ENCODE measurements around the gene CHI3L2. TPM values are rescaled to one million over a fixed set of nuclear protein-coding genes. Genes with fewer than 3 reads are reported as not detected.
A peak's percentile ranks its signal among the peaks of the same experiment; 100 is the strongest.

The CHI3L2 gene, protein sequence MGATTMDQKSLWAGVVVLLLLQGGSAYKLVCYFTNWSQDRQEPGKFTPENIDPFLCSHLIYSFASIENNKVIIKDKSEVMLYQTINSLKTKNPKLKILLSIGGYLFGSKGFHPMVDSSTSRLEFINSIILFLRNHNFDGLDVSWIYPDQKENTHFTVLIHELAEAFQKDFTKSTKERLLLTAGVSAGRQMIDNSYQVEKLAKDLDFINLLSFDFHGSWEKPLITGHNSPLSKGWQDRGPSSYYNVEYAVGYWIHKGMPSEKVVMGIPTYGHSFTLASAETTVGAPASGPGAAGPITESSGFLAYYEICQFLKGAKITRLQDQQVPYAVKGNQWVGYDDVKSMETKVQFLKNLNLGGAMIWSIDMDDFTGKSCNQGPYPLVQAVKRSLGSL
- total RNA-seq (2021) (0.41 to 0.61 TPM (median 0.41 TPM) in 3 replicates), Bru-seq, nascent RNA (percentile 8 among the genes with signal in this experiment)
- long read RNA-seq, experiment 1, partial matches to known transcripts, result 1 of 1 reads
- long read RNA-seq, experiment 1, other reads (novel, unspliced or antisense), result 0 of 1 reads
- long read RNA-seq, experiment 2, result 0 reads
- long read RNA-seq, experiment 3, result 0 reads

DNA sequence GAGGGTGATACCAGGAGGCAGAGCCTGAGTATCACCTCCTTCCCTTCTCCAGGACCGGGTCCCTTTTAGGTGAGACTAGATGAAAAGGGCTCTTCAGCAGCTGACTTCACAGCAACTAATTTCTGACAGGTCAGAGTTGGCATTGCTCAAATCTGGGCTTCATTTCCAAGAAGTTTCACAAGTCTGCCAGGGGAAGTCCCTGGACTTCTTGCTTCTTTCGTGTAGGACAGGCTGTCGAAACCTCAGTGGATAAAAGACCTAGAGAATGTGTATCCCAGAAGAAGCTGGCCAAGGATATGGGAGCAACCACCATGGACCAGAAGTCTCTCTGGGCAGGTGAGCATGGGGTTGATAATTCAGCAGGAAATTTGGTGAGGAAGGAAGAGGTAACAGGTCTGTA, at the start of gene CHI3L2:
Gene CHI3L2 (plus strand): TSS at position 280 of the 400 bp plus-strand sequence. CDS start 17 bp downstream, at position 297.
- no peak within 1 kb of the TSS for H3K4me3 Mint-ChIP-seq
- H3K4me1 Mint-ChIP-seq, result peaks cover 17% of the 10 kb centered on the region
- no peaks in the 10 kb centered on the region for H3K36me3 Mint-ChIP-seq
- H3K27ac Mint-ChIP-seq, result no peak within 1 kb of the TSS
- H3K27me3 Mint-ChIP-seq (ENCODE audit: low read depth), result peaks cover 4% of the 10 kb centered on the region
- POLR2A ChIA-PET, result no interaction called here
- DNase-seq (ENCODE audit: low spot score) (no peak), ATAC-seq (no peak)
- TF ChIP-seq, protein P1, sequence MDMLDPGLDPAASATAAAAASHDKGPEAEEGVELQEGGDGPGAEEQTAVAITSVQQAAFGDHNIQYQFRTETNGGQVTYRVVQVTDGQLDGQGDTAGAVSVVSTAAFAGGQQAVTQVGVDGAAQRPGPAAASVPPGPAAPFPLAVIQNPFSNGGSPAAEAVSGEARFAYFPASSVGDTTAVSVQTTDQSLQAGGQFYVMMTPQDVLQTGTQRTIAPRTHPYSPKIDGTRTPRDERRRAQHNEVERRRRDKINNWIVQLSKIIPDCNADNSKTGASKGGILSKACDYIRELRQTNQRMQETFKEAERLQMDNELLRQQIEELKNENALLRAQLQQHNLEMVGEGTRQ (CRISPR knock-in tag; IDR thresholded peaks at IDR 0.05), result no peak
- TF ChIP-seq ZNF232 (CRISPR knock-in tag; IDR thresholded peaks at IDR 0.05) (no peak), GRHL2 (CRISPR knock-in tag; IDR thresholded peaks at IDR 0.05; ENCODE audit: insufficient replicate concordance, severe bottlenecking) (no peak), TEAD1 (CRISPR knock-in tag; IDR thresholded peaks at IDR 0.05) (no peak), MYBL2 (CRISPR knock-in tag; IDR thresholded peaks at IDR 0.05) (no peak), FOXJ3 (CRISPR knock-in tag; IDR thresholded peaks at IDR 0.05; ENCODE audit: borderline replicate concordance) (no peak), NFE2L1 (CRISPR knock-in tag; IDR thresholded peaks at IDR 0.05) (no peak), ZBTB21 (CRISPR knock-in tag; IDR thresholded peaks at IDR 0.05; ENCODE audit: borderline replicate concordance) (no peak), ZNF121 (CRISPR knock-in tag; IDR thresholded peaks at IDR 0.05) (no peak), ZNF416 (CRISPR knock-in tag; IDR thresholded peaks at IDR 0.05) (no peak), SOX15 (CRISPR knock-in tag; IDR thresholded peaks at IDR 0.05) (no peak), FOXK1 (CRISPR knock-in tag; IDR thresholded peaks at IDR 0.05) (no peak), ZNF317 (CRISPR knock-in tag; IDR thresholded peaks at IDR 0.05; ENCODE audit: borderline replicate concordance, low read depth) (no peak)
- TF ChIP-seq, protein P2, sequence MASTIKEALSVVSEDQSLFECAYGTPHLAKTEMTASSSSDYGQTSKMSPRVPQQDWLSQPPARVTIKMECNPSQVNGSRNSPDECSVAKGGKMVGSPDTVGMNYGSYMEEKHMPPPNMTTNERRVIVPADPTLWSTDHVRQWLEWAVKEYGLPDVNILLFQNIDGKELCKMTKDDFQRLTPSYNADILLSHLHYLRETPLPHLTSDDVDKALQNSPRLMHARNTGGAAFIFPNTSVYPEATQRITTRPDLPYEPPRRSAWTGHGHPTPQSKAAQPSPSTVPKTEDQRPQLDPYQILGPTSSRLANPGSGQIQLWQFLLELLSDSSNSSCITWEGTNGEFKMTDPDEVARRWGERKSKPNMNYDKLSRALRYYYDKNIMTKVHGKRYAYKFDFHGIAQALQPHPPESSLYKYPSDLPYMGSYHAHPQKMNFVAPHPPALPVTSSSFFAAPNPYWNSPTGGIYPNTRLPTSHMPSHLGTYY (CRISPR knock-in tag; IDR thresholded peaks at IDR 0.05), result no peak
- TF ChIP-seq, protein P3, sequence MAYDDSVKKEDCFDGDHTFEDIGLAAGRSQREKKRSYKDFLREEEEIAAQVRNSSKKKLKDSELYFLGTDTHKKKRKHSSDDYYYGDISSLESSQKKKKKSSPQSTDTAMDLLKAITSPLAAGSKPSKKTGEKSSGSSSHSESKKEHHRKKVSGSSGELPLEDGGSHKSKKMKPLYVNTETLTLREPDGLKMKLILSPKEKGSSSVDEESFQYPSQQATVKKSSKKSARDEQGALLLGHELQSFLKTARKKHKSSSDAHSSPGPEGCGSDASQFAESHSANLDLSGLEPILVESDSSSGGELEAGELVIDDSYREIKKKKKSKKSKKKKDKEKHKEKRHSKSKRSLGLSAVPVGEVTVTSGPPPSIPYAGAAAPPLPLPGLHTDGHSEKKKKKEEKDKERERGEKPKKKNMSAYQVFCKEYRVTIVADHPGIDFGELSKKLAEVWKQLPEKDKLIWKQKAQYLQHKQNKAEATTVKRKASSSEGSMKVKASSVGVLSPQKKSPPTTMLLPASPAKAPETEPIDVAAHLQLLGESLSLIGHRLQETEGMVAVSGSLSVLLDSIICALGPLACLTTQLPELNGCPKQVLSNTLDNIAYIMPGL (CRISPR knock-in tag; IDR thresholded peaks at IDR 0.05), result no peak
- TF ChIP-seq, protein P4, sequence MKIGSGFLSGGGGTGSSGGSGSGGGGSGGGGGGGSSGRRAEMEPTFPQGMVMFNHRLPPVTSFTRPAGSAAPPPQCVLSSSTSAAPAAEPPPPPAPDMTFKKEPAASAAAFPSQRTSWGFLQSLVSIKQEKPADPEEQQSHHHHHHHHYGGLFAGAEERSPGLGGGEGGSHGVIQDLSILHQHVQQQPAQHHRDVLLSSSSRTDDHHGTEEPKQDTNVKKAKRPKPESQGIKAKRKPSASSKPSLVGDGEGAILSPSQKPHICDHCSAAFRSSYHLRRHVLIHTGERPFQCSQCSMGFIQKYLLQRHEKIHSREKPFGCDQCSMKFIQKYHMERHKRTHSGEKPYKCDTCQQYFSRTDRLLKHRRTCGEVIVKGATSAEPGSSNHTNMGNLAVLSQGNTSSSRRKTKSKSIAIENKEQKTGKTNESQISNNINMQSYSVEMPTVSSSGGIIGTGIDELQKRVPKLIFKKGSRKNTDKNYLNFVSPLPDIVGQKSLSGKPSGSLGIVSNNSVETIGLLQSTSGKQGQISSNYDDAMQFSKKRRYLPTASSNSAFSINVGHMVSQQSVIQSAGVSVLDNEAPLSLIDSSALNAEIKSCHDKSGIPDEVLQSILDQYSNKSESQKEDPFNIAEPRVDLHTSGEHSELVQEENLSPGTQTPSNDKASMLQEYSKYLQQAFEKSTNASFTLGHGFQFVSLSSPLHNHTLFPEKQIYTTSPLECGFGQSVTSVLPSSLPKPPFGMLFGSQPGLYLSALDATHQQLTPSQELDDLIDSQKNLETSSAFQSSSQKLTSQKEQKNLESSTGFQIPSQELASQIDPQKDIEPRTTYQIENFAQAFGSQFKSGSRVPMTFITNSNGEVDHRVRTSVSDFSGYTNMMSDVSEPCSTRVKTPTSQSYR (CRISPR knock-in tag; IDR thresholded peaks at IDR 0.05), result no peak
- TF ChIP-seq, protein P5, sequence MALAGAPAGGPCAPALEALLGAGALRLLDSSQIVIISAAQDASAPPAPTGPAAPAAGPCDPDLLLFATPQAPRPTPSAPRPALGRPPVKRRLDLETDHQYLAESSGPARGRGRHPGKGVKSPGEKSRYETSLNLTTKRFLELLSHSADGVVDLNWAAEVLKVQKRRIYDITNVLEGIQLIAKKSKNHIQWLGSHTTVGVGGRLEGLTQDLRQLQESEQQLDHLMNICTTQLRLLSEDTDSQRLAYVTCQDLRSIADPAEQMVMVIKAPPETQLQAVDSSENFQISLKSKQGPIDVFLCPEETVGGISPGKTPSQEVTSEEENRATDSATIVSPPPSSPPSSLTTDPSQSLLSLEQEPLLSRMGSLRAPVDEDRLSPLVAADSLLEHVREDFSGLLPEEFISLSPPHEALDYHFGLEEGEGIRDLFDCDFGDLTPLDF (CRISPR knock-in tag; IDR thresholded peaks at IDR 0.05), result no peak
- TF ChIP-seq, protein P6, sequence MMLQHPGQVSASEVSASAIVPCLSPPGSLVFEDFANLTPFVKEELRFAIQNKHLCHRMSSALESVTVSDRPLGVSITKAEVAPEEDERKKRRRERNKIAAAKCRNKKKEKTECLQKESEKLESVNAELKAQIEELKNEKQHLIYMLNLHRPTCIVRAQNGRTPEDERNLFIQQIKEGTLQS (CRISPR knock-in tag; conservative IDR thresholded peaks at IDR 0.05), result no peak
- TF ChIP-seq, protein P7, sequence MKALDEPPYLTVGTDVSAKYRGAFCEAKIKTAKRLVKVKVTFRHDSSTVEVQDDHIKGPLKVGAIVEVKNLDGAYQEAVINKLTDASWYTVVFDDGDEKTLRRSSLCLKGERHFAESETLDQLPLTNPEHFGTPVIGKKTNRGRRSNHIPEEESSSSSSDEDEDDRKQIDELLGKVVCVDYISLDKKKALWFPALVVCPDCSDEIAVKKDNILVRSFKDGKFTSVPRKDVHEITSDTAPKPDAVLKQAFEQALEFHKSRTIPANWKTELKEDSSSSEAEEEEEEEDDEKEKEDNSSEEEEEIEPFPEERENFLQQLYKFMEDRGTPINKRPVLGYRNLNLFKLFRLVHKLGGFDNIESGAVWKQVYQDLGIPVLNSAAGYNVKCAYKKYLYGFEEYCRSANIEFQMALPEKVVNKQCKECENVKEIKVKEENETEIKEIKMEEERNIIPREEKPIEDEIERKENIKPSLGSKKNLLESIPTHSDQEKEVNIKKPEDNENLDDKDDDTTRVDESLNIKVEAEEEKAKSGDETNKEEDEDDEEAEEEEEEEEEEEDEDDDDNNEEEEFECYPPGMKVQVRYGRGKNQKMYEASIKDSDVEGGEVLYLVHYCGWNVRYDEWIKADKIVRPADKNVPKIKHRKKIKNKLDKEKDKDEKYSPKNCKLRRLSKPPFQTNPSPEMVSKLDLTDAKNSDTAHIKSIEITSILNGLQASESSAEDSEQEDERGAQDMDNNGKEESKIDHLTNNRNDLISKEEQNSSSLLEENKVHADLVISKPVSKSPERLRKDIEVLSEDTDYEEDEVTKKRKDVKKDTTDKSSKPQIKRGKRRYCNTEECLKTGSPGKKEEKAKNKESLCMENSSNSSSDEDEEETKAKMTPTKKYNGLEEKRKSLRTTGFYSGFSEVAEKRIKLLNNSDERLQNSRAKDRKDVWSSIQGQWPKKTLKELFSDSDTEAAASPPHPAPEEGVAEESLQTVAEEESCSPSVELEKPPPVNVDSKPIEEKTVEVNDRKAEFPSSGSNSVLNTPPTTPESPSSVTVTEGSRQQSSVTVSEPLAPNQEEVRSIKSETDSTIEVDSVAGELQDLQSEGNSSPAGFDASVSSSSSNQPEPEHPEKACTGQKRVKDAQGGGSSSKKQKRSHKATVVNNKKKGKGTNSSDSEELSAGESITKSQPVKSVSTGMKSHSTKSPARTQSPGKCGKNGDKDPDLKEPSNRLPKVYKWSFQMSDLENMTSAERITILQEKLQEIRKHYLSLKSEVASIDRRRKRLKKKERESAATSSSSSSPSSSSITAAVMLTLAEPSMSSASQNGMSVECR (CRISPR knock-in tag; IDR thresholded peaks at IDR 0.05; ENCODE audit: borderline replicate concordance), result no peak
- CTCF ChIA-PET, result interaction anchor here (0.8 kb wide), 1 partner anchor 106 kb away, joined by 3 read pairs; no protein-coding TSS in a partner anchor
- peaks cover 4% of the 10 kb centered on the region; the same call in 1 of the 2 replicates for H3K9me3 Mint-ChIP-seq

Data from WTC11 (cell line).